ENCODE measurements around the gene SH3GLB2.

Gene SH3GLB2

DNA sequence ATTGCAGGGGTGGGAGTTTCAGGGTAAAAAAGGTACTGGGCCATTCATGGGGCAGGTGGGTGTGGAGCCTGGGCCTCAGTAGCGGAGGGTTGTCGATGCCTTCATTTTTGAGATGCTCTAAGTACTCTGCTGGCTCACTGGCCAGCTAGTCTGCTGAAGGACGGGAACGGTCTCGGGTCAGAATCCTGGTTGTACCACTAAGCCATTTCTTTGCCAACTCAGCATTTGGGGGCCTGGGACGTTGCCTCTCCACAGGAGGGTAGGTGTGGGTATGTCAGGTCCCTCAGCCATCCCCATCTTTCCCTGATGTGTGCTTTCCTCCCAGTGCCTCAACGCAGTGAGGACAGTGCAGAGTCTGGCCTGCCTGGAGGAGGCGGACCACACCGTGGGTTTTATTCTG is 25.1 kb downstream of the SH3GLB2 start:
- in situ Hi-C loops (cut with MboI; ENCODE audit: low sequenced_read_pairs, unreplicated experiment): no loop called here
- TF ChIP-seq CTCF (IDR thresholded peaks at IDR 0.05; ENCODE audit: borderline replicate concordance, control extremely low read depth, extremely low read depth, insufficient read depth, missing control alignments): no peak
- DNase-seq (ENCODE audit: low spot score): no peak

DNA sequence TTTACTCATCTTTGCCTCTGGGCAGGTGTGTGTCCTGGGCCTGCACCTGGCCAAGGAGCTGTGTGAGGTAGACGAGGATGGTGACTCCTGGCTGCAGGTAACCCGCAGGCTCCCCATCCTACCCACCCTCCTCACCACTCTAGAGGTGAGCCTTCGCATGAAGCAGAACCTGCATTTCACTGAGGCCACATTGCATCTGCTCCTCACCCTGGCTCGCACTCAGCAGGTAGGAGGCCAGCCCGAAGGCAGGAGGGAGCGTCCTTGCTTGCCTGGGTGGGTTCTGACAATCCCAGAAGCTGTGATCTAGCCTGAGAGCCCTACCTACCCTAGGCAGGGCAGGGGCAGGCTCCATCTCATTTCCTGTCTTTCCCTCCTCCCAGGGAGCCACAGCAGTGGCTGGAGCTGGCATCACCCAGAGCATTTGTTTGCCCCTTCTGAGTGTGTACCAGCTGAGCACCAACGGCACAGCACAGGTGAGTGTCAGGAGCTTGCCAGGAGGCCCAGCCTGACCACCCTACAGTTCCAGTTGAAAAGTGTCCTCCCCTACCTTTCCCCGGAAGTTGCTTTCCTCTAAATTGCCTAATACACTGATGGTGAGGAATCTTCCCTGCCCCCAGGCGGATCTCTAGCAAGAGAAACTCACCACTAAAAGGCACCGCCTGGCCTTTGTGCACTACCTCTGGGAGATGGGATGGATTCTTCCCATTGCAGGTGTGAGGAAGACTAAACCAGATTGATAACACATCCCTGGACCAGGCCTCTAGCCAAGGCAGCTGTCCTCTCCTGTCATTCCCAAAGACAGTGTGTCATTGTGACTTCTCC is 26.4 kb downstream of the SH3GLB2 start:
- in situ Hi-C loops (cut with MboI; ENCODE audit: low sequenced_read_pairs, unreplicated experiment): no loop called here
- DNase-seq (ENCODE audit: low spot score): no peak
- TF ChIP-seq CTCF (IDR thresholded peaks at IDR 0.05; ENCODE audit: borderline replicate concordance, control extremely low read depth, extremely low read depth, insufficient read depth, missing control alignments): no peak

DNA sequence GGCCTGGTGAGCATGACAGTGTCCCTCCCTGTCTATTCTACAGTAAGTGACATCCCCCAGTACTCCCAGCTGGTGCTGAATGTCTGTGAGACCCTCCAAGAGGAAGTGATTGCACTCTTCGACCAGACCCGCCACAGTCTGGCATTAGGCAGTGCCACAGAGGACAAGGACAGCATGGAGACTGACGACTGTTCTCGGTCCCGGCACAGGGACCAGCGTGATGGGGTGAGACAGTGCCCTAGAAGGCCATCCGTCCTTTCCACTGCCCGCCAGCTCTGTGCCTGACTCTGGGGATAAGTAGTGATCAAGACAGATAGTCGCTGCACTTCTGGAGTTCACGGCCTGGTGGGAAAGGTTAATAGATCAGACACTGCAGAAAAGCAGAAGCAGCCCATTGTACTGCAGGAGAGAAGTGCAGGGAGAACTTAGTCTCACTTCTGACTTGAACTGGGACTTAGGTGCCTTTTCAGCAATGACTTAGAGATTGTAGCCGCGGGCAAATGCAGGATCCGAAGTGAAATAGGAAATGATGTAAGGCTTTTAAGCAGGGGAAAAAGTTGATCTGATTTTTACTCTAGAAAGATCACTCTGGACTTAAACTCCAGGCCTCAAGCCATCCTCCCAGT is 28.4 kb downstream of the SH3GLB2 start:
- no peak for TF ChIP-seq CTCF (IDR thresholded peaks at IDR 0.05; ENCODE audit: borderline replicate concordance, control extremely low read depth, extremely low read depth, insufficient read depth, missing control alignments)
- in situ Hi-C loops (cut with MboI; ENCODE audit: low sequenced_read_pairs, unreplicated experiment): no loop called here
- DNase-seq (ENCODE audit: low spot score): no peak

DNA sequence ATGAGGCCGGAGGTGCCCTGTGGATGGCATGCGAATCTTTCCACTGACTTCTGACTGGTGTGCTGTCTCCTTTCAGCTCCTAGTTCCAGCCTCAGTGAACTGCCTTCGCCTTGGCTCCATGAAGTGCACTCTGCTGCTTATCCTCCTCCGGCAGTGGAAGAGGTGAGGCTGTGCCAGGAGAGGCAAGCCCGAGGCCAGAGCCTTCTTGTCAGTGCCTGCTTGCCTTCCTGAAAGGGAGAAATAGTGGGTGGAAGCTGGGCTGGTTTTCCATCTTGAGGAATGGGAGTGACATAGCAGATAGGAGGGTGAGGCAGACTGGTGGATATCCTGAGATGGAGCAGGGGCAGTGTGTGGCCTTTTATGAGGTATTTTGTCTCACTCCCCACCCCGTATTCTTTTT is 29.7 kb downstream of the SH3GLB2 start:
- DNase-seq (ENCODE audit: low spot score): no peak
- in situ Hi-C loops (cut with MboI; ENCODE audit: low sequenced_read_pairs, unreplicated experiment): no loop called here
- no peak for TF ChIP-seq CTCF (IDR thresholded peaks at IDR 0.05; ENCODE audit: borderline replicate concordance, control extremely low read depth, extremely low read depth, insufficient read depth, missing control alignments)

DNA sequence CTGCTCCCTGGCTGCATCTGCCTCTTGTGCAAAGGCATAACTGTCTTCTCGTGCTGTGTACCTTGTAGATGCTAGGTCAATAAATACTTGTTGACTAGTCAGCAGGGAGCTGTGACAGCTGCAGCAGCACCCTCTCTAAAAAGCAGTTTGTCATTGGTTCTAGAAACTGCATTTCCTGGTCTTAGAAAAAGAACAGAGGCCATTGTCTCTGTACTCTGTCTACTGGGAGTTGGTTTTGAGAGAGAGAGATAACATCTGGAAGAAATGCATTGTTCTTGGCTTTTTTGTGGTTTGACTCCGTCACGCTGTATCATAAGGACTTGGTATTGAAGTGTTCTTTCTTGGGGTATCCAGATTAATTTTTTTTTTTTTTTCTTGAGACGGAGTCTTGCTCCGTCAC is 32.3 kb downstream of the SH3GLB2 start:
- in situ Hi-C loops (cut with MboI; ENCODE audit: low sequenced_read_pairs, unreplicated experiment): no loop called here
- TF ChIP-seq CTCF (IDR thresholded peaks at IDR 0.05; ENCODE audit: borderline replicate concordance, control extremely low read depth, extremely low read depth, insufficient read depth, missing control alignments): no peak
- no peak for DNase-seq (ENCODE audit: low spot score)

- no peak for DNase-seq (ENCODE audit: low spot score)
- TF ChIP-seq CTCF (IDR thresholded peaks at IDR 0.05; ENCODE audit: borderline replicate concordance, control extremely low read depth, extremely low read depth, insufficient read depth, missing control alignments): peak; percentile 0
- in situ Hi-C loops (cut with MboI; ENCODE audit: low sequenced_read_pairs, unreplicated experiment): no loop called here
Measured at GRCh38 chr9:128992995-128993394, 35.1 kb downstream of the SH3GLB2 start.
